Measurements from ENCODE around the gene RIN3. TPM values are rescaled to one million over a fixed set of nuclear protein-coding genes. Genes with fewer than 3 reads are reported as not detected.

The RIN3 gene
- total RNA-seq, 1 experiment from 2014 or later, result 2.4 TPM

GRCh38 chr14:92599811-92600210, 86.2 kb downstream of the RIN3 start:
- Histone ChIP-seq H3K27me3 (replicated peaks; ENCODE audit: insufficient read depth, low read depth, low read length, poor library complexity) (no peaks in the 10 kb centered on the region), H3K4me3 (ENCODE audit: low read depth, low read length, poor library complexity, severe bottlenecking) (no peak overlapping the region), H3K27ac (ENCODE audit: low read depth, low read length, poor library complexity, severe bottlenecking) (no peak overlapping the region), H3K9me3 (ENCODE audit: low read depth, low read length, poor library complexity, severe bottlenecking) (no peaks in the 10 kb centered on the region), H3K36me3 (ENCODE audit: insufficient read depth, low read length, poor library complexity, severe bottlenecking) (no peaks in the 10 kb centered on the region), H3K4me1 (ENCODE audit: insufficient read depth, low read length, poor library complexity, severe bottlenecking) (no peaks in the 10 kb centered on the region)
- no TSS peak for BruUV-seq (replicated peaks)
- intact Hi-C loops (cut with micrococcal nuclease; ENCODE audit: unreplicated experiment), result no loop called here
- ChIA-PET POLR2A (ENCODE audit: low non-redundant PET) (no interaction called here), CTCF (no interaction called here)
- TF ChIP-seq CTCF (conservative IDR thresholded peaks at IDR 0.05; ENCODE audit: low read depth, low read length) (no peak), EZH2 (IDR thresholded peaks at IDR 0.05; ENCODE audit: borderline replicate concordance, low read depth, low read length, poor library complexity, severe bottlenecking) (no peak)
- DNase-seq (ENCODE audit: low spot score), result no peak

GRCh38 chr14:92600318-92601053, 86.9 kb downstream of the RIN3 start:
- intact Hi-C loops (cut with micrococcal nuclease; ENCODE audit: unreplicated experiment), result no loop called here
- CTCF ChIA-PET, result no interaction called here
- Histone ChIP-seq H3K27ac (ENCODE audit: low read depth, low read length, poor library complexity, severe bottlenecking) (no peak overlapping the region), H3K4me1 (ENCODE audit: insufficient read depth, low read length, poor library complexity, severe bottlenecking) (no peaks in the 10 kb centered on the region), H3K9me3 (ENCODE audit: low read depth, low read length, poor library complexity, severe bottlenecking) (no peaks in the 10 kb centered on the region), H3K36me3 (ENCODE audit: insufficient read depth, low read length, poor library complexity, severe bottlenecking) (no peaks in the 10 kb centered on the region), H3K4me3 (ENCODE audit: low read depth, low read length, poor library complexity, severe bottlenecking) (no peak overlapping the region), H3K27me3 (replicated peaks; ENCODE audit: insufficient read depth, low read depth, low read length, poor library complexity) (no peaks in the 10 kb centered on the region)
- BruUV-seq (replicated peaks), result no TSS peak
- POLR2A ChIA-PET (ENCODE audit: low non-redundant PET), result no interaction called here
- no peak for DNase-seq (ENCODE audit: low spot score)
- TF ChIP-seq EZH2 (IDR thresholded peaks at IDR 0.05; ENCODE audit: borderline replicate concordance, low read depth, low read length, poor library complexity, severe bottlenecking), result no peak
- TF ChIP-seq CTCF (conservative IDR thresholded peaks at IDR 0.05; ENCODE audit: low read depth, low read length), result no peak

- Histone ChIP-seq H3K4me1 (ENCODE audit: insufficient read depth, low read length, poor library complexity, severe bottlenecking) (no peaks in the 10 kb centered on the region), H3K36me3 (ENCODE audit: insufficient read depth, low read length, poor library complexity, severe bottlenecking) (no peaks in the 10 kb centered on the region), H3K27ac (ENCODE audit: low read depth, low read length, poor library complexity, severe bottlenecking) (no peak overlapping the region), H3K4me3 (ENCODE audit: low read depth, low read length, poor library complexity, severe bottlenecking) (no peak overlapping the region), H3K9me3 (ENCODE audit: low read depth, low read length, poor library complexity, severe bottlenecking) (no peaks in the 10 kb centered on the region), H3K27me3 (replicated peaks; ENCODE audit: insufficient read depth, low read depth, low read length, poor library complexity) (no peaks in the 10 kb centered on the region)
- ChIA-PET CTCF (no interaction called here), POLR2A (ENCODE audit: low non-redundant PET) (no interaction called here)
- DNase-seq (ENCODE audit: low spot score), result no peak
- BruUV-seq (replicated peaks), result no TSS peak
- no peak for TF ChIP-seq EZH2 (IDR thresholded peaks at IDR 0.05; ENCODE audit: borderline replicate concordance, low read depth, low read length, poor library complexity, severe bottlenecking)
- TF ChIP-seq CTCF (conservative IDR thresholded peaks at IDR 0.05; ENCODE audit: low read depth, low read length), result no peak
- intact Hi-C loops (cut with micrococcal nuclease; ENCODE audit: unreplicated experiment), result no loop called here
Measured at GRCh38 chr14:92601131-92601710, 87.6 kb downstream of the RIN3 start.
